Measurements from ENCODE around the gene NVL.
"Not testable (repeated sequence)": the region's sequence is repeated elsewhere in the genome, so short reads cannot be mapped to it uniquely, and the experiment has no call there.

NVL gene

DNA sequence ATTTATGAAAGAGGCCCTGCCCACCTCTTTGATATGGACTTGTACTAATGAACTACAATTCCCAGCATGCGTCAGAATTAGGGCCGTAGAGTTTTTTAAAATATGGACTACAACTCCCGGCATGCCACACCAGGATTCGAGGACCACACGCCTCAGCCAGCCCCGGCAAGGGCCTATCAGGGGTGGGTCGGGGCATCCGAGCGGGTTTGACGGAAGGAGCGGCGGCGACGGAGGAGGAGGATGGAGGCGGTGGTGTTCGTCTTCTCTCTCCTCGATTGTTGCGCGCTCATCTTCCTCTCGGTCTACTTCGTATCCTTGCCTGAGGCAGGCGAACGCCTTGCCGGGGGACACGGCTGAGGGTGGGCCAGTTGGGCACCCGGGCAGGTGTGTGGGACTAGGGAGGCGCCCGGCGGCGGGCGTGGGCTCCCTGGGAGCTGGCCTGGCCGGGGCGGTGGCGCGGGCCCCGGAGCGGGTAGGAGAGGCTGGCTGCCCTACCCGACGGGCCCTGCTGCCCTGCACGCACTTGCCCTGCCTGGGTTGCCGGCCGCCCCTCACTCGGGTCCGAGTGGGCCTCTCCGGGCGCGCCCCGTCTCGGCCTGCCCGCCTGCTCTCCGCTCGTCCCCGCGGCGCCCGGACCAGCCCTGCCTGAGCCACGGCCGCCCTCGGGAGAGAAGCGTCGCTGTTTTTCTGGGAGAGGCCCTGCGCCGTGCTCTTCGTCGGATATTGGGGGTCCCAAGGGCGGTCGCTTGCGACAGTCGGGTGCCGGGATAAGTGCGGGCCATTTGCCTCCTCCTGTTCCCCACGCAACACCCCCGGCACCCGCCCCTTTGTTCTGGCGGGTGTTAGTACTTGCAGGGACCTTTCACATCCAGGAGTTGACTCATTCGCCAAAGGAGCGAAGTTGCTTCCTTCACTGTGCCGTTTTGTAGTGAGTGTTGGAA, 27.0 kb upstream of the NVL start, which contains the start of gene CNIH4:
TSS of gene CNIH4 (plus strand) at position 195 of the 941 bp plus-strand sequence. CDS start at position 241, 46 bp downstream.
- H3K4me1 ChIP-seq = peaks cover 0 to 33% (median 15%) of the 10 kb centered on the region in 4 donors
- H3K27ac ChIP-seq = peak within 1 kb of the TSS; percentile 94 to 95
- intact Hi-C loops (cut with DNase I; ENCODE audit: low total_unique reads) = loop anchor here (10.0 kb wide), 1 partner anchor 98 kb away; no protein-coding TSS in a partner anchor
- TF ChIP-seq, protein P1, sequence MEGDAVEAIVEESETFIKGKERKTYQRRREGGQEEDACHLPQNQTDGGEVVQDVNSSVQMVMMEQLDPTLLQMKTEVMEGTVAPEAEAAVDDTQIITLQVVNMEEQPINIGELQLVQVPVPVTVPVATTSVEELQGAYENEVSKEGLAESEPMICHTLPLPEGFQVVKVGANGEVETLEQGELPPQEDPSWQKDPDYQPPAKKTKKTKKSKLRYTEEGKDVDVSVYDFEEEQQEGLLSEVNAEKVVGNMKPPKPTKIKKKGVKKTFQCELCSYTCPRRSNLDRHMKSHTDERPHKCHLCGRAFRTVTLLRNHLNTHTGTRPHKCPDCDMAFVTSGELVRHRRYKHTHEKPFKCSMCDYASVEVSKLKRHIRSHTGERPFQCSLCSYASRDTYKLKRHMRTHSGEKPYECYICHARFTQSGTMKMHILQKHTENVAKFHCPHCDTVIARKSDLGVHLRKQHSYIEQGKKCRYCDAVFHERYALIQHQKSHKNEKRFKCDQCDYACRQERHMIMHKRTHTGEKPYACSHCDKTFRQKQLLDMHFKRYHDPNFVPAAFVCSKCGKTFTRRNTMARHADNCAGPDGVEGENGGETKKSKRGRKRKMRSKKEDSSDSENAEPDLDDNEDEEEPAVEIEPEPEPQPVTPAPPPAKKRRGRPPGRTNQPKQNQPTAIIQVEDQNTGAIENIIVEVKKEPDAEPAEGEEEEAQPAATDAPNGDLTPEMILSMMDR (IDR thresholded peaks at IDR 0.05) = no peak
- H3K36me3 ChIP-seq = peaks cover 0 to 7% (median 0%) of the 10 kb centered on the region in 3 donors
- DNase-seq = peak; percentile 93 to 94
- H3K9me3 ChIP-seq = no peaks in the 10 kb centered on the region
- H3K27me3 ChIP-seq = no peaks in the 10 kb centered on the region
- H3K4me3 ChIP-seq = peak within 1 kb of the TSS; percentile 85 to 86

DNA sequence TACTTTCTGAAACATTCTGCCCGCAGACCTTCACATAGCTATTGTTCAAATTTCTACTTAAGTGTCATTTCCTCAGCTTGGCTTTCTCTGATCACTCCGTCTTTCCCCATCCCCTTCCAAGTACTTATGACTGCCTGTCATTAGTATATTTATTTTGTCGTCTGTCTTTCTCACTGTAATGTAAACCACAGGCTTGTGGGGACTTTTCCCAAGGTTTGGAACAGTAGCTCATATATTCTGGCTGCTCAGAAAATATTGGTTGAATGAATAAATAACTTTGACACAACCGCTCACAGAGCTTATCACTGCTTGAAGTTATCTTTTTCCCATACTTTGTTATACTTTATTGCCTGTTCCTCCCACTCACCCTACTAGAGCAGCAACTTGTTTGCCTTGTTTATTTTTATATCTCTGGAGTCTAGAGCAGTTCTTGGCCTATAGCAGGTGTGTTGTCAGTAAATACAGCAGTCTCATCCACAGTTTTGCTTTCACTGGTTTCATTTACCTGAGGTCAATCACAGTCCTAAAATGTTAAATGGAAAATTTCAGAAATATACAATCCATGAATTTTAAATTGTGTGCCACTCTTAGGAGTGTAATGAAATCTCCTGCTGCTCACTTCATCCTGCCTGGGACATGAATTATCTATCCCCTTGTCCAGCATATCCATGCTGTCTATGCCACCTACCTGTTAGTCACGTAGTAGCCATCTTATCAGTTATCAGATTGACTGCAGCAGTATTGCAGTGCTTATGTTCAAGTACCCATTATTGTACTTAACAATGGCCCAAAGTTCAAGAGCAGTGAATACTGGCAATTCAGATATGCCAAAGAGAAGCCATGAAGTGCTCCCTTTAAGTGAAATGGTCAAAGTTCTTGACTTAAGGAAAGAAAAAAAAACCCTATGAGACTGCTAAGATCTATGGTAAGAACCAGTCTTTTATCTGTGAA, 24.3 kb upstream of the NVL start:
- Histone ChIP-seq H3K36me3 (no peaks in the 10 kb centered on the region), H3K9me3 (no peaks in the 10 kb centered on the region), H3K27me3 (no peaks in the 10 kb centered on the region), H3K27ac (no peak overlapping the region), H3K4me3 (no peak overlapping the region), H3K4me1 (peaks cover 0 to 18% (median 11%) of the 10 kb centered on the region in 4 donors)
- no peak for DNase-seq
- TF ChIP-seq, protein P1 (IDR thresholded peaks at IDR 0.05) = no peak
- intact Hi-C loops (cut with DNase I; ENCODE audit: low total_unique reads) = loop anchor here (10.0 kb wide), 1 partner anchor 101 kb away; no protein-coding TSS in a partner anchor

DNA sequence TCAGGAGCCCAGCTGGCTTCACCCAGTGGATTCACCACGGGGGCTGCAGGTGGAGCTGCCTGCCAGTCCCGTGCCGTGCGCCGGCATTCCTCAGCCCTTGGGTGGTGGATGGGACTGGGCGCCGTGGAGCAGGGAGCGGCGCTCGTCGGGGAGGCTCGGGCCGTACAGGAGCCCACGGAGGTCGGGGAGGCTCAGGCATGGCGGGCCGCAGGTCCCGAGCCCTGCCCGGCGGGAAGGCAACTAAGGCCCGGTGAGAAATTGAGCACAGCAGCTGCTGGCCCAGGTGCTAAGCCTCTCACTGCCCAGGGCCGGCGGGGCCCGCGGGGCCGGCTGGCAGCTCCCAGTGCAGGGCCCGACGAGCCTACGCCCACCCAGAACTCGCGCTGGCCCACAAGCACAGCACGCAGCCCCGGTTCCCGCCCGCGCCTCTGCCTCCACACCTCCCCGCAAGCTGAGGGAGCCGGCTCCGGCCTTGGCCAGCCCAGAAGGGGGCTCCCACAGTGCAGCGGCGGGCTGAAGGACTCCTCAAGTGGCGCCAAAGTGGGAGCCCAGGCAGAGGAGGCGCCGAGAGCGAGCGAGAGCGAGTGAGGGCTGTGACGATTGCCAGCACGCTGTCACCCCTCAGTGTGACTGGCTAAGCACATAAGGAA, 22.6 kb upstream of the NVL start:
- intact Hi-C loops (cut with DNase I; ENCODE audit: low total_unique reads) = loop anchor here (10.0 kb wide), 1 partner anchor 102 kb away; no protein-coding TSS in a partner anchor
- not testable (repeated sequence) for H3K4me3 ChIP-seq, H3K4me1 ChIP-seq, H3K27me3 ChIP-seq, DNase-seq, H3K9me3 ChIP-seq, H3K36me3 ChIP-seq, H3K27ac ChIP-seq

DNA sequence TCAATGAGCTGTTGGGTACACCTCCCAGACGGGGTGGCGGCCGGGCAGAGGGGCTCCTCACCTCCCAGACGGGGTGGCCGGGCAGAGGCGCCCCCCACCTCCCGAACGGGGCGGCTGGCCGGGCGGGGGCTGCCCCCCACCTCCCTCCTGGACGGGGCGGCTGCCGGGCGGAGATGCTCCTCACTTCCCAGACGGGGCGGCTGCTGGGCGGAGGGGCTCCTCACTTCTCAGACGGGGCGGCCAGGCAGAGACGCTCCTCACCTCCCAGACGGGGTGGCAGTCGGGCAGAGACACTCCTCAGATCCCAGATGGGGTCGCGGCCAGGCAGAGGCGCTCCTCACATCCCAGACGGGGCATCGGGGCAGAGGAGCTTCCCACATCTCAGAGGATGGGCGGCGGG, 19.7 kb upstream of the NVL start:
- not testable (repeated sequence) for H3K4me3 ChIP-seq, H3K36me3 ChIP-seq, DNase-seq, H3K27me3 ChIP-seq, H3K9me3 ChIP-seq, H3K4me1 ChIP-seq, H3K27ac ChIP-seq
- intact Hi-C loops (cut with DNase I; ENCODE audit: low total_unique reads) = loop anchor here (10.0 kb wide), 1 partner anchor 105 kb away; no protein-coding TSS in a partner anchor

DNA sequence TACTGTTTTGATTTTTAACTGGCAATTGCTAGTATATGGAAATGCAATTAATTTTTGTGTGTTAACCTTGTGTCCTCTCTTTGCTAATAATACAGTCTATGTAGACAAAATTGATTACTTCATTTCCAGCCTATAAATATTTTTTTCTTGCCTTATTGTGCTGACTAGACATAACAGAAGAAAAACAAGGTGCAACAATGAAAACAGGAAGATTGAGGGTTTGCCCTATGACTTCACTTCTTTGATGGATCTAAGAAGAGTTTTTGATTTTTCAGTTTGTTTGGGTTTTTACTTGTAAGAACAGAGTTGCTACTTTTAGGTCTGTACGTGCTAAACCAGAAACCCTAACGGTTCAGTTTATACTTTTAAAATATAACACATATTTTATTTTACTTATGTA, 18.2 kb upstream of the NVL start:
- Histone ChIP-seq H3K36me3 (peaks cover 0 to 3% (median 0%) of the 10 kb centered on the region in 3 donors), H3K27me3 (no peaks in the 10 kb centered on the region), H3K4me1 (no peaks in the 10 kb centered on the region), H3K9me3 (peaks cover 5 to 15% (median 14%) of the 10 kb centered on the region in 3 donors), H3K27ac (no peak overlapping the region), H3K4me3 (no peak overlapping the region)
- intact Hi-C loops (cut with DNase I; ENCODE audit: low total_unique reads) = no loop called here
- no peak for DNase-seq
- TF ChIP-seq, protein P1 (IDR thresholded peaks at IDR 0.05) = no peak

DNA sequence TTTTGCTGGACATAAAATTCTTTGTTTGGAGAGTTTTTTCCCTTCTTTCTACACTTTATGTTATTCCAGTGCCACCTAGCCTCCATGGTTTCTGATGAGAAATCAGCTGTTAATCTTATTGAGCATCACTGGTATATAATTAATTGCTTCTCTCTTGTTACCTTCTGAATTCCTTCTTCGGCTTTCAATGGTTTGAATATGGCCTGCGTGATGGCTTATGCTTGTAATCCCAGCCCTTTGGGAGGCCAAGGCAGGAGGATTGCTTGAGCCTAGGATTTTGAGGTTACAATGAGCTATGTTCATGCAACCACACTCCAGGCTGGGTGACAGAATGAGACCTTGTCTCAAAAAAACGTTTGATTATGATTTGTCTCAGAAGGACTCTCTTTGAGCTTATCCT, 13.7 kb upstream of the NVL start:
- peaks cover 5 to 17% (median 14%) of the 10 kb centered on the region in 3 donors for H3K9me3 ChIP-seq
- intact Hi-C loops (cut with DNase I; ENCODE audit: low total_unique reads) = no loop called here
- DNase-seq = no peak
- H3K4me1 ChIP-seq = peaks cover 0 to 6% (median 2%) of the 10 kb centered on the region in 4 donors
- no peak overlapping the region for H3K27ac ChIP-seq
- H3K4me3 ChIP-seq = no peak overlapping the region
- TF ChIP-seq, protein P1 (IDR thresholded peaks at IDR 0.05) = no peak
- H3K36me3 ChIP-seq = peaks cover 0 to 3% (median 0%) of the 10 kb centered on the region in 3 donors
- peaks cover 0 to 11% of the 10 kb centered on the region in 2 donors for H3K27me3 ChIP-seq

DNA sequence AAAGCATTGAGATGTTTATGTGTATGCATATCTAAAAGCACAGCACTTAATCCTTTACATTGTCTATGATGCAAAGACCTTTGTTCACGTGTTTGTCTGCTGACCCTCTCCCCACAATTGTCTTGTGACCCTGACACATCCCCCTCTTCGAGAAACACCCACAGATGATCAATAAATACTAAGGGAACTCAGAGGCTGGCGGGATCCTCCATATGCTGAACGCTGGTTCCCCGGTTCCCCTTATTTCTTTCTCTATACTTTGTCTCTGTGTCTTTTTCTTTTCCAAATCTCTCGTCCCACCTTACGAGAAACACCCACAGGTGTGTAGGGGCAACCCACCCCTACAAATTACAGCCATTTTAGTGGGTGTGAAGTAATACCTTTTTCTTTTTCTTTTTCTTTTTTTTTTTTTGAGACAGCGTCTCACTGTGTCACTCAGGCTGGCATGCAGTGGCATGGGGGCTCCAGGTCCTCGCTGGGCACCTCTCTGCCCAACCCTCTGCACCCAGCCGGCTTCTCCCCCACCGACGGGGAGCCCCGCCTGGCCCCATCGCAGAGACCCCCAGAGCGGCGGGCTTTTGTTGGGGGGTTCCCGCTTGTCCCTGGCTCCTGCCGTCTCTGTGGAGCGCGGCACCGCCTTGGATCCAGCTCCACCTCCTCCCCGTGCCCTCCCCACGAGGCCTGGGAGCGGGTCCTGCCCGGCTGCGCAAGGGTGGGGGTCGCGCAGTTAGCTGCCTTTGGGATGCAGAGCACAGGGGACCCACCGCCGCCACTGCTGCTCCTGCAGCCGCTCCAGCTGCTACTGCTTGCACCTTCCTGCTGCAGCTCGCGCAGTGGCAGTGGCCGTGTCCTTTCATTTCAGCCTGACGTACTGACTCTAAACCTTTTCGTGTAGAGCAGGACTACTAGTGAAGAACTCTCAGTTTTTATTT, 10.7 kb upstream of the NVL start:
- Histone ChIP-seq H3K27me3 (peaks cover 0 to 11% of the 10 kb centered on the region in 2 donors), H3K4me3 (peak overlapping the region; percentile 34 to 45), H3K9me3 (peaks cover 5 to 17% (median 14%) of the 10 kb centered on the region in 3 donors)
- H3K4me1 ChIP-seq; H3K36me3 ChIP-seq; H3K27ac ChIP-seq; DNase-seq; intact Hi-C loops (cut with DNase I; ENCODE audit: low total_unique reads): not testable (repeated sequence)

Measured in tibial artery (tissue), 4 donors.